SKM-1 (cell line): ENCODE measurements around the gene CBFA2T3.

Experiments
- DNase-seq: peaks from one replicate; lab custom pipeline; 2025; ENCODE audit not compliant: unreplicated experiment; lab: John Stamatoyannopoulos, UW

CBFA2T3 gene

DNA sequence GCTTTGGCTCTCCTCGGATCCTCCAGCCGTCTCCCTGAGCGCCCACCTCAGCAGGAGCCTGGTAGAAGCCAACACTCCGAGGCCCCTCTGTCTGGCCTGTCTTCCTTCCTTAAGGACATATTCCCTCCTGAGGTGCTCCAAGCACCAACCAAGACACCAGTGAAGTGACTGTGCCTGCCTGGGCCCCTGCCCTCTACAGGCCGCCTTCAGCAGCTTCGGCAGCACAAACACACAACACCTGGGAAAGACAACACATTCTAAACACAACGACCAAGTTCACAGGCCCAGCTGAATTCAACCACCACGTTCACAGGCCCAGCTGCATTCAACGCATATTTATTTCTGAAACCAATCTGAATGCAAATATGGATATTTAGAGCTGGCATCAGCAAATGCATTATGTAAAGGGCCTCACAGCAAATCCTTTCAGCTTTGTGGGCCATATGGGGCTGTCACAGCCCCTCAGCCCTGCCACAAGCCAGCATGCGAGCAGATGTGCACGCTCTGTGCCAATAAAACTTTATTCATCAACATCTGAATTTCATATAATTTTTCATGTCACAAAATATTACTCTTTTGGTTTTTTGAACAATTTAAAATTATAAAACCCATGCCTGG lies 132.5 kb downstream of the CBFA2T3 start:
- DNase-seq, result no peak

DNA sequence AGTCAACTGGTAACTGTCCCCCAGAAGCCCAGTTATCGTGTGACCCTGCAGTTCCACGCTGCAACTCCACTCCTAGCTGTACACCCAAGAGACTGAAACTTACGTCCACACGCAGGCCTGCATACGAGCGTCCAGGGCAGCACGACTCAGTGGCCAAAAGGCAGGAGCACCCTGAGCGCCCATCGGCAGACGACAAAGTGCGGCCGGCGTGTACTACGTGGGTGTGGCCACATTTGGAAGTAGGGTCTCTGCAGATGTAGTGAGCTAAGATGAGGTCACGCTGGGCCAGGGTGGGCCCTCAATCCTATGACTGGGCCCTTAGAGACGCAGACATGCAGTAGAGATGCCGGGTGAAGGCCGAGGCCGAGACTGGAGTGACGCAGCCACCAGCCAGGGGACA lies 133.8 kb downstream of the CBFA2T3 start:
- DNase-seq, result no peak

DNA sequence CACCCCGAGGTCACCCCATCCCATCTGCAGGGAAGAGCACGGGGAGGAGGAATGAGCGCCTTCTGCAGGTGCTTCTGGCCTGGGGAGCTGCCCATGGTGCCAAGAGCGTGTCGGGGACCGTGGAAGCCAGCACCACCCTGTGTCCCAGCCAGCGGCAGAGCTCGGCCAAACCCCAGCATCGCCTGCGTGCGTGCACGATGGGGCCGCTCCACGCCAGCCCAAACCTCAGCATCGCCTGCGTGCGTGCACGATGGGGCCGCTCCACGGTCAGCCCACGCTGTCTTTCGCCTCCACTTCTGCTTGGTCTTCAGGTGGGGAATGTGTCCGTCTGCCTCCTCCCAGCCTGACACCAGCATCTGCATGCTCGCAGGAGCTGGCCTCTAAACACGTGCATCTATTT lies 134.2 kb downstream of the CBFA2T3 start:
- no peak for DNase-seq

DNA sequence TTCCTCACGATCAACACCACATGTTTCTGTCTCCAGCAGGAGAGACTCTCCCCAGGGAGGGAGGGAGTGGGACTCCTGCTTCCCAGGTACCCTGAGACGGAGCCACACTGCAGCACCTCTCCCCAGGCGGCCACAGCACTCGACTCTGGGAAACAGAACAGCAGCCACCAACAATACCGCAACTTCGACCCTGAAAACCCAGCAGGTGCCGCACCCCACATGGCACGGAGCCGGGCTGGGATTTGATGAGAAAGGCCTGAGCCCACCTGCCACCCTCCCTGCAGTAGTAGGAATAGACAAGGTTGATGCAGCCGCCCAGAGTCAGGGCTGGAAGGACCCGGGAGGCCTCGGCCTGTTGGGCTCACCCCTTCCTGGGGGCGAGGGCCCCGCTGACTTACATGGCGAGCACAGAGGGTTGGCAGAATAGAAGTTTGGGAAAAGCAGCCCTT lies 134.7 kb downstream of the CBFA2T3 start:
- DNase-seq, result no peak

DNA sequence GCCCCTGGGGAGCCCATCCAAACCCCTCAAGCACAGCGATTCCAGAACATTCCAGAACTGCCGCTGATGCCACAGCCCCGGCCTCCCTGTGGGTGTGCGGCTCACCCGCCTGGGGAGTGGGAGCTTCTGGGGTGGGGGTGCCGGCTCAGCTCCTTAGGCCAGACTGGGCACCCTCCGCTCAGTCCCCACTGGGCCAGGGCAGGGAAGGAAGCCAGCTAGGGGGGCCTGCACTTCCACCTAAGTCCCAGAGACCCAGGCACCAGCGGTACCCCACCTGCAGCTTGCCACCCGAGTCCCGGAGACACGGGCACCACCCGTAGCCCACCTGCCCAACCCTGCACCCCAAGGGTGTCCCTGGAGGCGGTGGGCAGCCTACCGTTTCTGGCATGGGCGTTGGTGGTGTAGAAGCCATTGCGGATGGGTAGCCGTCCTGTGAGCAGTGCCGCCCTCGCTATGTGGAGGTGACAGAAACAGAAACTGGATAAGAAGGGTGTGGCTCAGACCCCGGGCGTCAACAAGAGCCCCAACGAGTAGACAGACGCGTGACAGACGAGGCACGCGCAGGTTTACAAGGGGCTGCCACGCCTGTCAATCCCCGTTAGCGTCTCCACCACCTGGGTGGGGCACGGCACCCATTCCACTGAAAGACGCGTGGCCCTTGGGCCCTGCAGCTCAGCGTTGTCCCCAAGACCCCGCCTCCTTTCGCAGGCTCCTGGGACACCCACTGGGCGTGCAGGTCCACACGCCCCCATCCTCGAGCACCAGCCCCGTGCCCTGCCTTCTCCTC lies 135.3 kb downstream of the CBFA2T3 start:
- DNase-seq, result no peak

DNA sequence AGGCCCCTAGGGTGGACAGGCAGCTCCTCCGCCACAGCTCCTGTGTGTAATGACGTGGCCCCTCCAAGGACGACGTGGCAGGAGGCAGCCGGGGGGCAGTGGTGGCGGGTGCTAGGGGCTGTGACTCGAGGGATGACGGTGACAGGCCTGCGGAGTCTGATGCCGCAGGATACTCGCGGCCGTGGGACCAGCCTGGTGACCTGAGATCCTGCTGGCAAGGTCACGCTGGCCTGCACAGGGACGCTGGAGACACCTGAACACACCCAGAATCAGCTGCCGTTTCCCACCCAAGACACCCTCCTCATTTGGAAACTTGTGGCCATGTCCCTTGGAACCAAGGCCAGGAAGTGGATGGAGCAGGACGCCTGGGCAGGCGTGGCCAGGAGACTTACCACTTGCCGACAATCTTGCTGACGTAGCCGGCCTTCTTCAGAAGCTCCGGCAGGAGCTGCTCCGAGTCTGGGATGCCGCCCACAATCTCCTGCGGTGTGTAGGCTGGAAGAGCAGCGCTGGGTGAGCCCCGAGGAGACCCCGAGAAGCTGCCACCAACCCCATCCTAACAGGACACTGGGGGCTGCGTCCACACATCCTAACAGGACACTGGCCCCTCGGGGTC lies 136.3 kb downstream of the CBFA2T3 start:
- DNase-seq, result no peak

DNA sequence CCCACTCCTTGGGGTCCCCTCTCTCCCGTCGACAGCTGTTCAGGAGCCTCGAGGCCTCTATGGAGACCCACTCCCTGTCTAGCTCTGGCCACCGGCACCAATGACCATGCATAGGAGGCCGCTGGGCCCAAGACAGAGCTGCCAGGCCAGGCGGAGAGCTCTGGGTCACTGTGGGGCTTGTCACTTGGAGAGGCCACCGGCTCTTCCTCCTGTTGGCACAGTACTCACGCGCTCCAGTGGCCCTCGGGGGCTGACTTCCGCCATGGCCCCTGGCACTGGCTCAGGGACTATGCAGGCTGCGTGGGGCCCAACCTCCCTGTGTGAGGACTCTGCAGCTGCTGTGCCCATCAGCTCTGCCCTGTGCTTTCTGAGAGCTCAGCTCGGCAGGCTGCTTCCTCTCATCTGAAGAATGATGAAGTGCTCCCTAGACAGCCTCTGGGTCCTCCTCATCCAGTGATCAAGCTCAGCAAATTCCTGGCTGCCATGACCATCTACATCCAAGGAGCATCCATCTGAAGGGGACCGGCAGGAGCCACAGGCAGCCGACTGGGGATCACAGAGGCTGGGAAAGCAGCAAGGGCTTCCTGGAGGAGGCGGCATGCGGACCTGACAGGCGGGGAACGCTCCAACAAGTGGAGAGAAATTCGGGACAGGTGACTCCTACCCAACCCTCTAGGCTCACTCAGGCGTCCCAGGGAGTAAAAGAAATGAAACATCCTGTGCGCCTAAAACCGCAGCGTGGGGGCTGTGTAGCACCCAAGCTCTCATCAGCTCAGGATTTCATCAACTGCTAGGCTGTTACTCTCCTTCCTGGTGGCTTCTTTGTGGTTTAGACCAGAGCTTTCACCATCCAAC lies 137.0 kb downstream of the CBFA2T3 start:
- peak; percentile 96 for DNase-seq

DNA sequence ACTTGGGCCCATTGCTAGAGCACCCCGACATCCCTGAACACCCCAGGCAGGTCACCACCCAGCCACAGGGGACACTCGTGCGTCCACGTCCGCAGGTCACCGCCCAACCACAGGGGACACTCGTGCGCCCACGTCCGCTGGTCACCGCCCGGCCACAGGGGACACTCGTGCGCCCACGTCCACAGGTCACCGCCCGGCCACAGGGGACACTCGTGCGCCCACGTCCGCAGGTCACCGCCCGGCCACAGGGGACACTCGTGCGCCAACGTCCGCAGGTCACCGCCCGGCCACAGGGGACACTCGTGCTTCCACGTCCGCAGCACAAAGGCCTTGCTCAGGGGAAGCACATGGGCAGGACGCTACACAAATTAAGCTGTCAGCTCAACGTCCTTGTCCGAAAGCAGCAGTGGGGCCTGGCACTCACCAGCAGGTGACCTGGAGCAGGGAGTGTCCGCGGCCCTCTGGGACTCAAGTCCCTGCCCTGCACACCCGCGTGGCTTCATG lies 137.9 kb downstream of the CBFA2T3 start:
- no peak for DNase-seq

DNA sequence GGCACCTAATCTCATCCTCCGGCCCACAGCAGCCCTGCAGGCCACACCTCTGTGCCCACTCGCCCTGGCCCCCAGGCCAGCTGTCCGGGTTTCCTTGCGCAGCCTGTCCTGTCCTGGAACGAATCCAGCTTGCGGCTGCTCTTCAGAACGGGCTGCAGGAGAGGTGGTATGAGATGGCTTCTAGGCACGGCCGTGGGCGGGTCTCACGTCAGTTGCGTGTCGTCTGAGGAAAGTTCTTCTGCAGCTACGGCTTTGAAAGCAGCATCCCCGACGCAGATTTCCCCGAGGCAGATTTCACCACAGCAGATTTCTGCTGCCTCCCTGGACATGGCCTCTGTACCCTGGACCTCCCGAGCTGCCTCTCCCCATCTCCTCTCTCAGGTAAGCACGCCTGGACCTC lies 138.4 kb downstream of the CBFA2T3 start:
- no peak for DNase-seq

DNA sequence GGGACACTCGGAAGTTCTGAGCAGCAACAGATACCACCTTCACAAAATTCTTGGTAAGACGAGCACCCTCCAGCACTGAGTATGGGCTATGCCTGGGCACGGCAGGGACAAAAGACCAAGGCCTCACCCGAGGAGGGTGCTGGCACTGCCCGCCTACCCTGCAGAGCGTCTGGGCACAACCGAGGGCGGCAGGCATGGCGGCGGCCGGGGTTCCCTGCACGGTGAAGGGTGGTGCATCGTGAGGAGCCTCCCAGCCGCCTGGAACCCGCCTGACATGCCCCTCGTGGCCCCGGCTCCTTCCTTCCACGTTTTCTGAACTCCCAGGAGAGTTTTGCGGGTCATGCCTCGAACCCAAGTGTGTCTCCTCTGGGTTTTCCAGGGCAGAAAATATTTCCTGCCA lies 139.2 kb downstream of the CBFA2T3 start:
- no peak for DNase-seq

DNA sequence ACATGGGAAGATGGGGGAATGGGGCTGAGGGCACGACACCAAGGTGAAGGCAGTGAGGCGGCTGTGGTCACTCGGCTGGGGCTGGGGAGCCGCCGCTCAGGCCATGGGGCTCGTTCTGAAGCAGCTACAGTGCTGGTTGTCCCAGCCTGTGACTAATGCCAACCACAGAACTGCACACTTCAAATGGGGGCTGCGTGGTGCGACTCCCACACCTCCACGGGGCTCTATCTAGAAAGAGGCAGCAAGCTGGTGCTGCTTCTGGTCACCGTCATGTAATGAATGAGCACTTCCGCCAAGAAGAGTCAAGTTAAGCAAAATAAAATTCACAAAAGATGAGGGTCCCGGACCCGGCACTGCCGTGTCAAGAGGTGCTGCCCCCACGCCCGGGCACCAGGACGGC lies 140.2 kb downstream of the CBFA2T3 start:
- no peak for DNase-seq

DNA sequence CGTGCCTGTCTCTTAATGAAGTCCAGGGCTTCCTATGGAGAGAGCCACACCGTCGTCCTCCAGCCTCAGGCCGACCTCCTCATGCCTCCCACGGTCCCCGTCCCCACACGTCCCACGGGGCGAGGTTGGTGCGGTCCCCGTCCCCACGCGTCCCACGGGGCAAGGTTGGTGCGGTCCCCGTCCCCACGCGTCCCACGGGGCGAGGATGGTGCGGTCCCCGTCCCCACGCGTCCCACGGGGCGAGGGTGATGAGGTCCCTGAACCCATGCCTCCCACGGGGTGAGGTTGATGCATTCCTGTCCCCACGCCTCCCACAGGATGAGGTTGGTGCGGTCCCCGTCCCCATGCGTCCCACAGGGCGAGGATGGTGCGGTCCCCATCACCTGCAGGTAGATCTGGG lies 141.2 kb downstream of the CBFA2T3 start:
- DNase-seq, result no peak

DNA sequence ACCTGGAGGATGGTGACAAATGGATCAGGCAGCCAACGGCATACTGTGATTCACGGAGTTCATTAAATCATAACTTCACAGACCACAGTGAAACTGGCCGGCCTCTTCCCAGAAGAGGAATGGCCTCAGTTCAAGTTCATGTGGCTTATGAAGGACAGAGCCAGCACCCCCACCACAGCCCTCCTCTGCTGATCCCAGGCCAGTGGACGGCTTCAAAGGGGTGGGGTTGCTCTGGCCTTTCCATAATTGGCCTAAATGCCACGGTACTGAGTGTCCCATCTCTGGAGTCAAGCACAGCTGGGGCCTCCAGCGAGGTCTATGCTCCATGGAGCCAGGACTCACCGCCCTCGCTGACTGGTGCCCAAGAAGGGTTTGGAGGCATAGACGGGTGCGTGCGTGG lies 141.6 kb downstream of the CBFA2T3 start:
- no peak for DNase-seq

DNA sequence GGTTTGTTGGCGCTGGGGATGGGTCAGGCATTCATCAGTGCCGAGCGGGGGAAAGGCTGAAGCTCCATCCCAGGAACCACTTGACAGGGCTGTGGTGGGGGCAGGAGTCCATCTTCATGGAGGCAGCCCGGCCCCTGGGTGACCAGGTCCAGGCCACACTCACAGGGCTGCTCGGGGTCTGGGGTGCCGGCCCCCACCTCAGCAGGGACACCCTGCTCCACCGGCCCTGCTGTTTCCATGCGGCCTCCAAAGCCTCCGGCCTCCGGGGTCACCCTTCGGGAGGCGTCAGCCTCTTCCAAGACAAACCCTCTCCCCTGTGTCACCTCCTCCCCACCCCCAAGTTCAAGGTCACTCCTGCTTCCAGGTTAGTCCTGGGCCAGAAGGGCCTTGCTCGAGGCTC lies 142.3 kb downstream of the CBFA2T3 start:
- no peak for DNase-seq

DNA sequence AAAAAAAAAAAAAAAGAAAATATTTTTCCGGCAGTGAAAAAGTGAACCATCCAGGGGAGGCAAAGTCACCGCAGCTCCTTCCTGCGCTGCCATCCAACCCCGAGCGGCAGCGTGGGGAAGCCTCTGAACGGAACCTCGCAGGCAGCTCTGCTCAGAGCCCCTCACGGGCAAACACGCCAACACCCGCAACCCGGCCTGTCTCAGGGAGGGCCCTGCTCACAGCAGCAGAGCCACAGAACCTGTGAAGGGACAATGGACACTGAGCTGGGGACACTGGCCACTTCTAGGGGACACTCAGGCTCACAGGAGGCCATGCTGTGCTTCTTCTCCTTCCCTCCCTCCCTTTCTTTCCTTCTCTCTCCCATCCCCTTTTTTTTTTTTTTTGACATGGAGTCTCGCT lies 143.9 kb downstream of the CBFA2T3 start:
- DNase-seq, result no peak

DNA sequence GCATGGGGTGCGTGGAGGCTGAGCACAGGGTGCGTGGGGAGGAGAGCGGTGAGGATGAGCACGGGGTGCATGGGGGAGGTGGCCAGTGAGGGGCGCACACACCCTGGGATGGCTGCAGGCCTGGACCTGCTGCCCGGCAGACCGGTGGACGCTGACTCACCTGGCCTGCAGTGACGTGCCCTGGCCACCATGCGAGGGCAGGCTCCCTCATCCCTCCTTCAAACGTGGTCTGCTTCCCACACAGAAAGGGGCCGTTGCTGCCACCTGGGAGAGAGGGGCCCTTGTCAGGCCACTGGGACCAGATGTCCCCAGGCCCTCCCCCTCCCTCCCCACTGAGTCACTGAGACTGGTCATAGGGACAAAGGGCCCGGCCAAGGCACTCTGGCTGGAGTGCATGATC lies 145.2 kb downstream of the CBFA2T3 start:
- no peak for DNase-seq

DNA sequence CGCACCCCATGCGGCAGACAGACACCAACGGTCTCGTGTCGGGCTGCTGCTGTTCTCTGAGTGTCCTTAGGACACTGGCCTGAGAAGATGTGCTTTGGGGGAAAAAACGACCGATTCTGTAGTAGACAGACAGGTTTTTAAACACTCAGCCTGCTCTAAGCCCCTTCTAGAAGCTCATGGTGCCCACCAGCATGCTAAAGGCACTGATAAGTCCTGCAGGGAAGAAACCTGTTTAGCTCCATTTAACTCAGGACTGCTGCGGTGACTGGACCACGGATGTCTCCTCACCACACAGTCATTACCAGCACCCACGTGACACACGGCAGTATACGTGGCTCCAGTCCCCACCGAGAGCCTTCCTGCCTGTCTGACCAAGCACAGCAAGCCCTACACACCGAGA lies 146.2 kb downstream of the CBFA2T3 start:
- DNase-seq, result no peak

DNA sequence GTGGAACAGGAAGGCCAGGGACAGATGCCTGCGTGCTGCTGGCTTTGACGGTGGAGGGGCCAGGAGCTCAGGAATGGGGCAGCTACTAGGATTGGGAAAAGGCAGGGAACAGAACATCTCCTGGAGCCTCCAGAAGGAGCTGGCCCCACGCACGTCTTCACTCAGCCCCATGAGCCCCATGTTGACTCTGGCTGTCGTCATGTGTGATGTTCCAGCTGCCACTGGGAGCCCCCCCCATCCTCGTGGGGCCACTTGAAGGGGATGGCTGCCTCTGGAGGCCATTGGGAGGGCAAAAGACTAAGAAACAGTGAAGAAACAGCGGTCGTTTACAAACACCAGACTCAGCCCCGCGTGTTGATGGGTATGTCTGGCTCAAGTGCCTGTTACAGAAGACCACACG lies 146.7 kb downstream of the CBFA2T3 start:
- no peak for DNase-seq

DNA sequence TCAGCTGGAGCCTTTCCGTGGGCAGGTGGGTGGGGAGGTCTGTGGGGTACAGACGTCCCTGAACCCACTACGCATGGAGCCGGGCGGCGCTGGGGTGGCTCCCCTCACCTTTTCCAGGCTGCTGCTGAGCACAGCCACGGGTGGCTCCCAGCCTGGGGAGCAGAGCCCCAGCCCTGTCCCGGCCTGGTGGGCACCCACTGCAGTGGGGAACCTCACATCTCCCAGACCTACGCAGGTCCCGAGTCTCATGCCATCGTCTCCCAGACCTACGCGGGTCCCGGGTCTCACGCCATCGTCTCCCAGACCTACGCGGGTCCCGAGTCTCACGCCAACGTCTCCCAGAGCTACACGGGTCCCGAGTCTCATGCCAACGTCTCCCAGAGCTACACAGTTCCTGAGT lies 148.3 kb downstream of the CBFA2T3 start:
- no peak for DNase-seq

DNA sequence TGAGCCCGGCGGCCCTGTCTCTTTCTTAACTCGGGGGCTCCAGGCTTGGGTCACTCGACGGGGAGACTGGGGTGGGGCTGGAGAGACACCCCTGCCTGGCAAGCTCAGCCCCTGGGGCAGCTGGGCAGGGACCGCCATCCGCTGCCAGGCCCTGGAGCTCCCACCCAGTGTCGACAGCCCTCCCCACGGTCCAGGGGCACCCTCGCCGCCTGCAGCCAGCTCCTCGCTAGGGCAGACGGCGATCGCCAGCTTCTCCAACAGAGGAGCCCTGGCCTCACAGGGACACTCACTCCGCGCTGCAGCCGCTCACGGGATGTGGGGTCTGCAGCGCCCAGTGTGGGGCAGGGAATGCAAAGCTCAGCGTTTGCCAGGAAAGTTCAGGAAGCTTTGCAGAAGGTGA lies 149.3 kb downstream of the CBFA2T3 start:
- DNase-seq, result no peak
